ENCODE results near the gene PPP2R5B. TPM values are rescaled to one million over a fixed set of nuclear protein-coding genes. Genes with fewer than 3 reads are reported as not detected.

The PPP2R5B gene
- total RNA-seq, 2 donors from 2014 or later = 32.6 to 35.6 TPM

GRCh38 chr11:64919627-64920026 is 4.9 kb upstream of the PPP2R5B start:
- H3K36me3 Mint-ChIP-seq = no peaks in the 10 kb centered on the region
- no peaks in the 10 kb centered on the region for H3K9me3 Mint-ChIP-seq
- H3K4me1 Mint-ChIP-seq (ENCODE audit: low read depth in 2 of 2) = peaks cover 27% of the 10 kb centered on the region in 2 donors
- no peak overlapping the region for H3K4me3 Mint-ChIP-seq
- DNase-seq (ENCODE audit: low spot score) (no peak), ATAC-seq (no peak)
- H3K27ac Mint-ChIP-seq = no peak overlapping the region
- H3K27me3 Mint-ChIP-seq = no peaks in the 10 kb centered on the region

DNA sequence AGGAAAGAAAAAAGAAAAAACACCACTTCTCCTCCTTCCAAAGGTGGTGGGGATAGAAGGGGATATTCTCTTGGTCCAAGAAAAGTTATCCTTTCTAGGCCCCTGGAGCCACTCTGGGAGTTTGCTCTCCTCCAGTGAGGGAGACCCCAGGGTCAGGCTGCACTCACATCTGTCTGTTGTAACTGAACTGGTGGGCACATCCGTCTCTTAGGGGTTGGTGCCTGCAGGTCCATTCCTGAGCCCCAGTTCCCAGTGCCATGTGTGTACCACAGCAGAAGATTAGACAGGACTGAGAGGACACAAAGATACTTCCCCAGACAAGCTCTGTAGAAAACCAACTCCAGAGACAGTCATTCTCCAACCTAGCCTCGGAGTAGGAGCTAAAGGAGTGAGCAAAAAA is 4.4 kb upstream of the PPP2R5B start:
- H3K4me1 Mint-ChIP-seq (ENCODE audit: low read depth in 2 of 2) = peaks cover 26 to 27% of the 10 kb centered on the region in 2 donors
- no peaks in the 10 kb centered on the region for H3K36me3 Mint-ChIP-seq
- no peak overlapping the region for H3K4me3 Mint-ChIP-seq
- ATAC-seq (no peak), DNase-seq (ENCODE audit: low spot score) (no peak)
- no peaks in the 10 kb centered on the region for H3K27me3 Mint-ChIP-seq
- no peak overlapping the region for H3K27ac Mint-ChIP-seq
- no peaks in the 10 kb centered on the region for H3K9me3 Mint-ChIP-seq

DNA sequence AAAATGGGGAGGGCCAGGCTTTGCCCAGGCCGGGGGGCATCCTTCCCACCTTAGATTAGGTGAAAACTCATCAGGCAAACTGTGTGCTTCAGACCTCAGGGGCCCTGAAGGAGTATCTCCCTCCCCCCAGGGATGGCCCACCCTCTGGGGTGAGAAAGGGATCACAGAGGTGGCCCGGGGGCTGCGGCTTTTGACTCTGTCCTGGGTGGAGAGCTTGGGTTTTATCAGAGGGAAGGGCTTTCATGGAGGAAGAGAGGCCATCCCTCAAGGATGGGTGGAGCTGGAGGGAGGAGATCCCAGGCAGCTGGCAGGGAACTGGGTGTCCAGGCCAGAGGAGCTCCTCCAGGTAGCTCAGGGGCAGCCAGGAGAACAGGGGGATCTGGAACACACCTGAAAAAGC is 3.1 kb upstream of the PPP2R5B start:
- Mint-ChIP-seq H3K4me3 (no peak overlapping the region), H3K27ac (no peak overlapping the region), H3K36me3 (no peaks in the 10 kb centered on the region), H3K27me3 (no peaks in the 10 kb centered on the region), H3K9me3 (no peaks in the 10 kb centered on the region), H3K4me1 (ENCODE audit: low read depth in 2 of 2) (peaks cover 20 to 23% of the 10 kb centered on the region in 2 donors)
- no peak for ATAC-seq
- DNase-seq (ENCODE audit: low spot score) = no peak

- Mint-ChIP-seq H3K27me3 (no peaks in the 10 kb centered on the region), H3K9me3 (no peaks in the 10 kb centered on the region), H3K27ac (peak overlapping the region; percentile 60 to 95), H3K4me1 (ENCODE audit: low read depth in 2 of 2) (peaks cover 12 to 13% of the 10 kb centered on the region in 2 donors), H3K4me3 (no peak overlapping the region), H3K36me3 (no peaks in the 10 kb centered on the region)
- ATAC-seq (no peak), DNase-seq (ENCODE audit: low spot score) (no peak)
These were observed 1.3 kb upstream of the PPP2R5B start for GRCh38 chr11:64923151-64923661.

DNA sequence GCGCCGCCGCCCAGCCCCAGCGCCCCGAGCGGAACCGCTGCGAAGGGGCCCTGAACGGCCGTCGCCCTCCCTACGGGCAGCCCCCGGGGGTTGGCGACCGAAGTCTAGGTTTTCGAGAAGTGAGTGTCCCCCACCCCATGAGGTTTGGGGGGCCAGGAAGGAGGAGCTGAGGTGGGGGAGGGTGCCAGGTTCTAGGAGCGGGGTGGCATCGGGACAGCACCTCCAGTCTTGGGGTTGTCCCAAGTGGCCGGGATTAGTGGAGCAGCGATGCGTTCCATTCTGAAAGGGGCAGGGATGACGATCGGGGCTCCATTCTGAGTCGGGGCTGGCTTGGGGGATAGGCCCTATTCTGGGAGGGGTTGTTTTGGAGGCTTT is 408 bp downstream of the PPP2R5B start:
- H3K27me3 Mint-ChIP-seq = no peaks in the 10 kb centered on the region
- DNase-seq (ENCODE audit: low spot score) (no peak), ATAC-seq (peak in 1 of 2 donors; percentile 25)
- no peaks in the 10 kb centered on the region for H3K9me3 Mint-ChIP-seq
- peak overlapping the region; percentile 94 for H3K4me3 Mint-ChIP-seq
- H3K36me3 Mint-ChIP-seq = no peaks in the 10 kb centered on the region
- H3K4me1 Mint-ChIP-seq (ENCODE audit: low read depth in 2 of 2) = peaks cover 12 to 13% of the 10 kb centered on the region in 2 donors
- peak overlapping the region; percentile 95 to 99 for H3K27ac Mint-ChIP-seq

DNA sequence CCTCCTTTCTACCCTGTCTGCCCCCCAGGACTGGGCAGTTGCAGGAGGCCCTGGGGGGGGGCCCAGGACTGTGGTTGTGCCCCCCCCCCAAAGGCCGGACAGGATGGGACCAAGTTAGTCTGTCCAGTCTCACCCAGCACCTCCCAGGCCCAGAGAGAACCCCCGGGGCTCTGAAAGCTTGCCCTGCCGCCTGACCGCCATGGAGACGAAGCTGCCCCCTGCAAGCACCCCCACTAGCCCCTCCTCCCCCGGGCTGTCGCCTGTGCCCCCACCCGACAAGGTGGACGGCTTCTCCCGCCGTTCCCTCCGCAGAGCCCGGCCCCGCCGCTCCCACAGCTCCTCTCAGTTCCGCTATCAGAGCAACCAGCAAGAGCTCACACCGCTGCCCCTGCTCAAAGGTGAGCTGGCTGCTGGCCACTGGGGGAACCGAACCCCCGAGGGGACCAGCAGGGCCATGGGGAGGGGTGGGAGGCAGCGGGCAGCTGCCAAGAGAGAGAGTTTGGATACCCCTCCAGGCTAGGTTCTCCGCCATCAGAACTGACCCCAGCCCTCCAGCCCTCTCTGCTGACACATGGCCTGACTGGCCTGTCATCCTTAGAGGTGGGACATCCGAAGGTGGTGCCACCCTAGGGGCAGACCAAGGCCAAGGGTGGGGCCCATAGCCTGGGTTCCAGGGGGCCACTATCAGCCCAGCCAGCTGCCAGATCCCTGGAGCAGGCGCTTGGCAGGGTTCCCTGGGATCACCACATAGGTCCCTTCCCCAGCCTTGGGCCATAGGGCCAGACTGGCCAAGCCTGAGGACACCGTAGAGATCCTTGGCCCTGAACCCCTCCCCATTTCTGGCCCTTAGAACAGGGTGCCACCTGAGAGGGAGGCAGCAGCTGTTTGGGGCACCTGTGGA is 1.3 kb downstream of the PPP2R5B start:
- Mint-ChIP-seq H3K9me3 (no peaks in the 10 kb centered on the region), H3K27ac (peak overlapping the region in 1 of 2 donors; percentile 99), H3K27me3 (no peaks in the 10 kb centered on the region), H3K4me1 (ENCODE audit: low read depth in 2 of 2) (peaks cover 12 to 13% of the 10 kb centered on the region in 2 donors), H3K4me3 (peak overlapping the region; percentile 94), H3K36me3 (no peaks in the 10 kb centered on the region)
- no peak for DNase-seq (ENCODE audit: low spot score)
- ATAC-seq = no peak

GRCh38 chr11:64926689-64927088 is 2.2 kb downstream of the PPP2R5B start:
- no peak overlapping the region for H3K27ac Mint-ChIP-seq
- peak overlapping the region; percentile 36 for H3K4me3 Mint-ChIP-seq
- no peaks in the 10 kb centered on the region for H3K27me3 Mint-ChIP-seq

GRCh38 chr11:64928957-64929356 is 4.5 kb downstream of the PPP2R5B start:
- DNase-seq (ENCODE audit: low spot score) (no peak), ATAC-seq (no peak)
- Mint-ChIP-seq H3K27ac (no peak overlapping the region), H3K9me3 (no peaks in the 10 kb centered on the region), H3K27me3 (no peaks in the 10 kb centered on the region), H3K4me1 (ENCODE audit: low read depth in 2 of 2) (peaks cover 9 to 12% of the 10 kb centered on the region in 2 donors), H3K36me3 (no peaks in the 10 kb centered on the region), H3K4me3 (no peak overlapping the region)

More at GRCh38 chr11:64926689-64927088, 2.2 kb downstream of the PPP2R5B start:
- no peaks in the 10 kb centered on the region for H3K9me3 Mint-ChIP-seq
- peaks cover 12 to 13% of the 10 kb centered on the region in 2 donors for H3K4me1 Mint-ChIP-seq (ENCODE audit: low read depth in 2 of 2)
- DNase-seq (ENCODE audit: low spot score) (no peak), ATAC-seq (no peak)
- H3K36me3 Mint-ChIP-seq = no peaks in the 10 kb centered on the region

DNA sequence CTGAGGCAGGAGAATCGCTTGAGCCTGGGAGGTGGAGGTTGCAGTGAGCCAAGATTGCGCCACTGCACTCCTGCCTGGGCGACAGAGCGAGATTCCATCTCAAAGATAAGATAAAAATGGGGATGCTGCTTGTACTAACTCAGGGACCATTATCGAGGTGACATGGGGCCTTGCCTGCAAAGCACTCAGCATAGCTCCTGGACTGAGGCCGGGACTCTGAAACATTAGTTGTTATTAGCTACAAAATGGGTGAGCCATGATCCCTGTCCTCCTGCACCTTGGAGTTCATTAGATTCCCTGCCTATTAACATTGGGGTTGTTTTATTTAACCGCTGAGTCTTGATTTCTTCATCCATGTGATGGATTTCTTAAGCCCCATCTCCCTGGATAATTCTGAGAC is 5.1 kb downstream of the PPP2R5B start:
- no peak overlapping the region for H3K27ac Mint-ChIP-seq
- H3K36me3 Mint-ChIP-seq = no peaks in the 10 kb centered on the region
- no peaks in the 10 kb centered on the region for H3K9me3 Mint-ChIP-seq

GRCh38 chr11:64930340-64930739 is 5.9 kb downstream of the PPP2R5B start:
- Mint-ChIP-seq H3K9me3 (no peaks in the 10 kb centered on the region), H3K27ac (no peak overlapping the region), H3K4me3 (no peak overlapping the region), H3K36me3 (no peaks in the 10 kb centered on the region), H3K27me3 (no peaks in the 10 kb centered on the region), H3K4me1 (ENCODE audit: low read depth in 2 of 2) (peaks cover 4 to 7% of the 10 kb centered on the region in 2 donors)
- DNase-seq (ENCODE audit: low spot score) (no peak), ATAC-seq (no peak)

More for the DNA sequence above, 5.1 kb downstream of the PPP2R5B start:
- no peaks in the 10 kb centered on the region for H3K27me3 Mint-ChIP-seq
- peaks cover 4 to 7% of the 10 kb centered on the region in 2 donors for H3K4me1 Mint-ChIP-seq (ENCODE audit: low read depth in 2 of 2)
- H3K4me3 Mint-ChIP-seq = no peak overlapping the region
- ATAC-seq (no peak), DNase-seq (ENCODE audit: low spot score) (no peak)

DNA sequence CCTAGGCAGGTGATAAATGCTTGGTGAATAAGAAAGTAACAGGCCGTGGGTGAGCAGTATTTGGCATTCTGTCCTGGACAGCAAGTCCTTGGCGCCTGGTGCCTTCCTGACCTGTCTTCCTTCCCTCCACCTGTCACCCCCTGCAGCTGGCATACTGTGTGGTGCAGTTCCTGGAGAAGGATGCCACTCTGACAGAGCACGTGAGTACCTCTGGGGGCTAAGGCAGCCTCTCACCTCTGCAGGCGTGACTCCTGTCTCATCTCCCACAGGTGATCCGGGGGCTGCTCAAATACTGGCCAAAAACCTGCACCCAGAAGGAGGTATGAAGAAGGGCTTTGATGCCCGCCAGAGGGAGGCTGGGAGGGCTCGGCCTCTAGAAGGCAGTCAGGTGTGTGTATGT is 6.8 kb downstream of the PPP2R5B start:
- Mint-ChIP-seq H3K36me3 (no peaks in the 10 kb centered on the region), H3K4me3 (no peak overlapping the region), H3K4me1 (ENCODE audit: low read depth in 2 of 2) (peaks cover 4% of the 10 kb centered on the region in 2 donors), H3K27me3 (no peaks in the 10 kb centered on the region), H3K27ac (no peak overlapping the region), H3K9me3 (no peaks in the 10 kb centered on the region)
- ATAC-seq (no peak), DNase-seq (ENCODE audit: low spot score) (no peak)

GRCh38 chr11:64932324-64932723 is 7.8 kb downstream of the PPP2R5B start:
- Mint-ChIP-seq H3K27ac (no peak overlapping the region), H3K9me3 (no peaks in the 10 kb centered on the region), H3K4me1 (ENCODE audit: low read depth in 2 of 2) (no peaks in the 10 kb centered on the region), H3K4me3 (no peak overlapping the region), H3K27me3 (no peaks in the 10 kb centered on the region), H3K36me3 (no peaks in the 10 kb centered on the region)
- ATAC-seq = no peak
- DNase-seq (ENCODE audit: low spot score) = no peak

GRCh38 chr11:64933213-64933934 is 8.9 kb downstream of the PPP2R5B start:
- Mint-ChIP-seq H3K4me1 (ENCODE audit: low read depth in 2 of 2) (no peaks in the 10 kb centered on the region), H3K27ac (no peak overlapping the region), H3K36me3 (no peaks in the 10 kb centered on the region), H3K4me3 (no peak overlapping the region), H3K9me3 (no peaks in the 10 kb centered on the region), H3K27me3 (no peaks in the 10 kb centered on the region)
- ATAC-seq = peak in 1 of 2 donors; percentile 29
- DNase-seq (ENCODE audit: low spot score) = no peak

All from natural killer cell treated with Interleukin-12 subunit alpha and Interleukin-12 subunit beta and Interleukin-15 and Interleukin-18, amount 100 ng/mL, for 72 hours (primary cell).